ENCODE data around the gene AKAP7. TPM values are rescaled to one million over a fixed set of nuclear protein-coding genes. Genes with fewer than 3 reads are reported as not detected.

The AKAP7 gene
- total RNA-seq, 1 donor from 2014 or later: 4.6 TPM

DNA sequence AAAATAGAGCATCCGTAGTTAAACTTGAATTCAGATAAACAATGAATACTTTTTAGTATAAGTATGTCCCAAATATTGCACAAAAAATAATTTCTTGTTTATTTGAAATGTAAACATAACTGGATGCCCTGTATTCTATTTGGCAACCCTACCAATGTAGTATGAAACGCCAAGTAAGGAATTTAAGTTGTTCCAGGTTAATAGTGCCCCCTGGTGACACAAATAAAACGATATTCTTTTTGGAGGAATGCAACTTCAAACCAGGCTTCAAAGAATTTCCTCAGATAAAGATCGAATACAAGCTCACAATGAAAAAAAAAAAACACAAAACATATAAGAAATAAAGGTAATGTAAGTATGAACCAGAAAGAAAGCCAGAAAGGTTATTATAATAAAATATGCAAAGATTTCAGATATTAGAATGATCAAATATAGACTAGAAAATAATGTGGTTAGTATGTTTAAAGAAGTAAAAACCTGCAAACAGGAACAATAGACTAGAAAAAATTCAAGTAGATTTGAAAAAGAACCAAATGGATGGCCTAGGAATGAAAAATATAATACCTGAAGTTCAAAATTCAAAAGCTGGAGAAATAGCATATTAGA is 18.4 kb upstream of the AKAP7 start:
- Histone ChIP-seq H3K27ac (ENCODE audit: low read depth, low read length) (no peak overlapping the region), H3K9me3 (ENCODE audit: insufficient read depth, low read depth, low read length) (no peaks in the 10 kb centered on the region), H3K4me3 (ENCODE audit: insufficient read depth, low read depth, low read length) (no peak overlapping the region), H3K4me2 (ENCODE audit: low read length) (no peak overlapping the region), H3K9ac (ENCODE audit: low read length) (no peak overlapping the region), H3K4me1 (ENCODE audit: insufficient read depth, low read length) (no peaks in the 10 kb centered on the region), H3K27me3 (ENCODE audit: insufficient read depth, low read length) (no peaks in the 10 kb centered on the region), H3K36me3 (ENCODE audit: insufficient read depth, low read length) (no peaks in the 10 kb centered on the region), H4K20me1 (ENCODE audit: insufficient read depth, low read length) (no peaks in the 10 kb centered on the region), H2AFZ (ENCODE audit: low read depth, low read length) (no peak overlapping the region), H3K79me2 (ENCODE audit: insufficient read depth, low read length) (no peaks in the 10 kb centered on the region)
- FAIRE-seq: peak; percentile 82
- H3K36me3 Mint-ChIP-seq (ENCODE audit: low read depth, unreplicated experiment): no peaks in the 10 kb centered on the region
- H3K4me3 Mint-ChIP-seq (ENCODE audit: unreplicated experiment): no peak overlapping the region
- TF ChIP-seq, protein P1, sequence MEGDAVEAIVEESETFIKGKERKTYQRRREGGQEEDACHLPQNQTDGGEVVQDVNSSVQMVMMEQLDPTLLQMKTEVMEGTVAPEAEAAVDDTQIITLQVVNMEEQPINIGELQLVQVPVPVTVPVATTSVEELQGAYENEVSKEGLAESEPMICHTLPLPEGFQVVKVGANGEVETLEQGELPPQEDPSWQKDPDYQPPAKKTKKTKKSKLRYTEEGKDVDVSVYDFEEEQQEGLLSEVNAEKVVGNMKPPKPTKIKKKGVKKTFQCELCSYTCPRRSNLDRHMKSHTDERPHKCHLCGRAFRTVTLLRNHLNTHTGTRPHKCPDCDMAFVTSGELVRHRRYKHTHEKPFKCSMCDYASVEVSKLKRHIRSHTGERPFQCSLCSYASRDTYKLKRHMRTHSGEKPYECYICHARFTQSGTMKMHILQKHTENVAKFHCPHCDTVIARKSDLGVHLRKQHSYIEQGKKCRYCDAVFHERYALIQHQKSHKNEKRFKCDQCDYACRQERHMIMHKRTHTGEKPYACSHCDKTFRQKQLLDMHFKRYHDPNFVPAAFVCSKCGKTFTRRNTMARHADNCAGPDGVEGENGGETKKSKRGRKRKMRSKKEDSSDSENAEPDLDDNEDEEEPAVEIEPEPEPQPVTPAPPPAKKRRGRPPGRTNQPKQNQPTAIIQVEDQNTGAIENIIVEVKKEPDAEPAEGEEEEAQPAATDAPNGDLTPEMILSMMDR (IDR thresholded peaks at IDR 0.05; ENCODE audit: insufficient read depth, low read depth, low read length): peak; percentile 49
- no peak for TF ChIP-seq EZH2 (IDR thresholded peaks at IDR 0.05; ENCODE audit: insufficient read depth, low read length)
- no peaks in the 10 kb centered on the region for H3K4me1 Mint-ChIP-seq (ENCODE audit: low read depth, unreplicated experiment)
- H3K9me3 Mint-ChIP-seq (ENCODE audit: unreplicated experiment): no peaks in the 10 kb centered on the region
- no peak for DNase-seq (ENCODE audit: low read depth)
- H3K27me3 Mint-ChIP-seq (ENCODE audit: low read depth, unreplicated experiment): no peaks in the 10 kb centered on the region
- no peak overlapping the region for H3K27ac Mint-ChIP-seq (ENCODE audit: unreplicated experiment)

DNA sequence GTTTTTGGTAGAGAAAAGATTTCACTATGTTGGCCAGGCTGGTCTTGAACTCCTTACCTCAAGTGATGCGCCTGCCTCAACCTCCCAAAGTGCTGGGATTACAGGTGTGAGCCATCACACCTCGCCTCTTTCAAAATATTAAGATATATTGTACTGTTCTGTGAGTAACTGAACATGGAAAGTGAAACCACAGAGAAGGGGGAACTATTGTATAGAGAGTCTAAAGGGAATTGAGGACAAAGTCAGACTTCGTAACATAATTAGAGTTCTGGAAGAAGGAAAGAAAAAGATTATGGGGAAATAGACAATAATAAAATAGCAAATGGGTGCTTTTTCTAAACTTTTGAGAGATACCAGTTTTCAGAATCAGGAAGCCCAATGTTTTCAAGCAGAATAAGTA is 17.4 kb upstream of the AKAP7 start:
- no peaks in the 10 kb centered on the region for H4K20me1 ChIP-seq (ENCODE audit: insufficient read depth, low read length)

DNA sequence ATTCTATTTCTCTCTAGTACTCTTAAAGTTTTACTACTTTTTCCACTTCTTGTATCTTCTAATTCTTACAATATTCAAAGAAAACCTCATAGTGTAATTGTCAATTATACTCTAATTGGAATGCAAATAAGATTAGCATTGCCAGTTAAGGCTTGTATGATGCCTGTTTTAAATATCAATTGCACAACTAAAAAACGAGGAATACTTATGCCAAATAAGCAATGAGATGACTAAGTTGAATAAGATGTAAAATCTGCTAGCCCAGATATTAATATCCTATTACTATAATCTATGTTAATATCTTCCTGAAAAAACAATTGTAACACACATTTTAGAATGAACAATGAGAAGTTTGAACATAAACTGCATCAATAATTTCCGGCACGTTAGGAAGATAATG is 13.3 kb upstream of the AKAP7 start:
- Histone ChIP-seq H3K4me2 (ENCODE audit: low read length) (no peak overlapping the region), H4K20me1 (ENCODE audit: insufficient read depth, low read length) (no peaks in the 10 kb centered on the region), H2AFZ (ENCODE audit: low read depth, low read length) (no peak overlapping the region), H3K27me3 (ENCODE audit: insufficient read depth, low read length) (no peaks in the 10 kb centered on the region), H3K79me2 (ENCODE audit: insufficient read depth, low read length) (no peaks in the 10 kb centered on the region), H3K4me1 (ENCODE audit: insufficient read depth, low read length) (no peaks in the 10 kb centered on the region), H3K9me3 (ENCODE audit: insufficient read depth, low read depth, low read length) (no peaks in the 10 kb centered on the region), H3K9ac (ENCODE audit: low read length) (no peak overlapping the region), H3K27ac (ENCODE audit: low read depth, low read length) (no peak overlapping the region), H3K4me3 (ENCODE audit: insufficient read depth, low read depth, low read length) (no peak overlapping the region), H3K36me3 (ENCODE audit: insufficient read depth, low read length) (no peaks in the 10 kb centered on the region)
- FAIRE-seq (no peak), DNase-seq (ENCODE audit: low read depth) (no peak)
- no peaks in the 10 kb centered on the region for H3K9me3 Mint-ChIP-seq (ENCODE audit: unreplicated experiment)
- no peaks in the 10 kb centered on the region for H3K4me1 Mint-ChIP-seq (ENCODE audit: low read depth, unreplicated experiment)
- no peak overlapping the region for H3K4me3 Mint-ChIP-seq (ENCODE audit: unreplicated experiment)
- TF ChIP-seq EZH2 (IDR thresholded peaks at IDR 0.05; ENCODE audit: insufficient read depth, low read length): no peak
- TF ChIP-seq, protein P1 (IDR thresholded peaks at IDR 0.05; ENCODE audit: insufficient read depth, low read depth, low read length): no peak
- H3K36me3 Mint-ChIP-seq (ENCODE audit: low read depth, unreplicated experiment): no peaks in the 10 kb centered on the region
- H3K27me3 Mint-ChIP-seq (ENCODE audit: low read depth, unreplicated experiment): no peaks in the 10 kb centered on the region
- H3K27ac Mint-ChIP-seq (ENCODE audit: unreplicated experiment): no peak overlapping the region

More for the DNA sequence above, 17.4 kb upstream of the AKAP7 start:
- DNase-seq (ENCODE audit: low read depth) (no peak), FAIRE-seq (no peak)
- no peaks in the 10 kb centered on the region for H3K9me3 Mint-ChIP-seq (ENCODE audit: unreplicated experiment)
- H3K9me3 ChIP-seq (ENCODE audit: insufficient read depth, low read depth, low read length): no peaks in the 10 kb centered on the region
- no peaks in the 10 kb centered on the region for H3K36me3 Mint-ChIP-seq (ENCODE audit: low read depth, unreplicated experiment)
- H3K27ac ChIP-seq (ENCODE audit: low read depth, low read length): no peak overlapping the region
- H3K27me3 ChIP-seq (ENCODE audit: insufficient read depth, low read length): no peaks in the 10 kb centered on the region
- no peak overlapping the region for H3K4me3 ChIP-seq (ENCODE audit: insufficient read depth, low read depth, low read length)
- H3K36me3 ChIP-seq (ENCODE audit: insufficient read depth, low read length): no peaks in the 10 kb centered on the region
- TF ChIP-seq, protein P1 (IDR thresholded peaks at IDR 0.05; ENCODE audit: insufficient read depth, low read depth, low read length): no peak
- no peak for TF ChIP-seq EZH2 (IDR thresholded peaks at IDR 0.05; ENCODE audit: insufficient read depth, low read length)
- H3K79me2 ChIP-seq (ENCODE audit: insufficient read depth, low read length): no peaks in the 10 kb centered on the region
- H3K4me3 Mint-ChIP-seq (ENCODE audit: unreplicated experiment): no peak overlapping the region
- no peak overlapping the region for H3K27ac Mint-ChIP-seq (ENCODE audit: unreplicated experiment)
- no peaks in the 10 kb centered on the region for H3K27me3 Mint-ChIP-seq (ENCODE audit: low read depth, unreplicated experiment)
- H3K4me1 Mint-ChIP-seq (ENCODE audit: low read depth, unreplicated experiment): no peaks in the 10 kb centered on the region
- H3K4me2 ChIP-seq (ENCODE audit: low read length): no peak overlapping the region
- no peaks in the 10 kb centered on the region for H3K4me1 ChIP-seq (ENCODE audit: insufficient read depth, low read length)
- no peak overlapping the region for H2AFZ ChIP-seq (ENCODE audit: low read depth, low read length)
- H3K9ac ChIP-seq (ENCODE audit: low read length): no peak overlapping the region
